ENCODE data around the gene MAMDC2.

The MAMDC2 gene

GRCh38 chr9:70135176-70135575 lies 91.5 kb downstream of the MAMDC2 start:
- no peak for DNase-seq (ENCODE audit: low spot score)

- DNase-seq (ENCODE audit: low spot score): no peak
Measured at GRCh38 chr9:70136632-70137031, 93.0 kb downstream of the MAMDC2 start.

GRCh38 chr9:70137577-70137976 lies 93.9 kb downstream of the MAMDC2 start:
- DNase-seq (ENCODE audit: low spot score): no peak

GRCh38 chr9:70142101-70142500 lies 98.5 kb downstream of the MAMDC2 start:
- DNase-seq (ENCODE audit: low spot score): no peak

- no peak for DNase-seq (ENCODE audit: low spot score)
Measured at GRCh38 chr9:70143394-70144130, 99.9 kb downstream of the MAMDC2 start.

- DNase-seq (ENCODE audit: low spot score): no peak
Measured at GRCh38 chr9:70144131-70144503, 100.5 kb downstream of the MAMDC2 start.

GRCh38 chr9:70145981-70146380 lies 102.3 kb downstream of the MAMDC2 start:
- DNase-seq (ENCODE audit: low spot score): no peak

GRCh38 chr9:70147196-70147595 lies 103.5 kb downstream of the MAMDC2 start:
- no peak for DNase-seq (ENCODE audit: low spot score)

- no peak for DNase-seq (ENCODE audit: low spot score)
Measured at GRCh38 chr9:70147651-70148050, 104.0 kb downstream of the MAMDC2 start.

GRCh38 chr9:70152350-70152749 lies 108.7 kb downstream of the MAMDC2 start:
- no peak for DNase-seq (ENCODE audit: low spot score)

GRCh38 chr9:70156729-70157128 lies 113.1 kb downstream of the MAMDC2 start:
- DNase-seq (ENCODE audit: low spot score): no peak

GRCh38 chr9:70159630-70160029 lies 116.0 kb downstream of the MAMDC2 start:
- no peak for DNase-seq (ENCODE audit: low spot score)

- DNase-seq (ENCODE audit: low spot score): no peak
Measured at GRCh38 chr9:70160686-70161600, 117.3 kb downstream of the MAMDC2 start.

GRCh38 chr9:70165006-70165602 lies 121.5 kb downstream of the MAMDC2 start:
- no peak for DNase-seq (ENCODE audit: low spot score)

- DNase-seq (ENCODE audit: low spot score): no peak
Measured at GRCh38 chr9:70168521-70168920, 124.9 kb downstream of the MAMDC2 start.

- DNase-seq (ENCODE audit: low spot score): no peak
Measured at GRCh38 chr9:70169222-70169621, 125.6 kb downstream of the MAMDC2 start.

- no peak for DNase-seq (ENCODE audit: low spot score)
Measured at GRCh38 chr9:70170151-70170790, 126.6 kb downstream of the MAMDC2 start.

- no peak for DNase-seq (ENCODE audit: low spot score)
Measured at GRCh38 chr9:70172532-70172931, 128.9 kb downstream of the MAMDC2 start.

- DNase-seq (ENCODE audit: low spot score): no peak
Measured at GRCh38 chr9:70177121-70177520, 133.5 kb downstream of the MAMDC2 start.

GRCh38 chr9:70192707-70193106 lies 149.1 kb downstream of the MAMDC2 start:
- no peak for DNase-seq (ENCODE audit: low spot score)

- DNase-seq (ENCODE audit: low spot score): no peak
Measured at GRCh38 chr9:70195456-70195855, 151.8 kb downstream of the MAMDC2 start.
